ENCODE measurements around the gene CREBBP. TPM values are rescaled to one million over a fixed set of nuclear protein-coding genes. Genes with fewer than 3 reads are reported as not detected.

CREBBP gene
- total RNA-seq: 105 TPM

DNA sequence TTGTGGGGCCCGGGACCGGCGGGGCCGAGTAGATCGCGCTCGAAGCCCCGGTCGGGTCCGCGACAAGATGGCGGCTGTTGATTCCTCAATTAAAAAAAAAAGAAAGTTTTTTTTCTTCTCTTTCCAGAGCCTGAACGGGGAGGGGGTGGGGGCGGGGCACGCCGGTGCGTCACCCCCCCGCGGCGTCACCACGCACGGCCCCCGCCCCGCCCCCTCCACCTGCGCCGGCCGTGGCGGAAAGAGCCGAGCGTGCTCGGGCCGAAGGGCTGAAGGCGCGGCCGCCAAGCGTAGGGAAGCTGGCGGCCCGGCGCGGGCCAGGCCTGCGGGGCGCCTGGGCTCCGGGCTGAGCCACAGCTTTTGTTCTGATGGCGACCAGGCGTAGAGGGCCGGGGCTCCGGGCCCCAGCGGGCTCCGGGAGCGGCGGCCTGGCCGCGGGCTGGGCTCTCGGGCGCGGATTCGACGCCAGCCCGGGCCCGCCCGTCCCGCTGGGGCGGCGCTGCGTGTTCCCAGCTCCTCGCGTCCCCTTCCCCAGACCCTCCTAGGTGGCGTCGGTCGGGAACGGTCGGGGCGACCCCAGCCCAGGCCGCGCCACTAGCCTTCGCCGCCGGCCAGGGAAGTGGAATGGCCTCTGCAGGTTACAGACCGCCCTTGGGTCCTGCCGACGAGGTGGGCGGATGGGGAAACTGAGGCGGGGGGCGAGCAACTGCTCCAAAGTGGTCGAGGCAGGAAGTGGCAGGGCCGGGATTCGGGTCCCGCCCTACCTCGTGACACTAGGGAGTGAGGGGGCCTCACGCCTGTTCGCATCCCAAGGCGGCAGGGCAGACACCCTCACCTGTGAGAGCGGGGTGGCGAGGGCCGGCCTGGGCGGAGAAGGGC lies at the start of gene CREBBP:
CREBBP (minus strand) TSS at position 91 of the 876 bp plus-strand sequence. CDS start 797 bp downstream, outside the sequence.

DNA sequence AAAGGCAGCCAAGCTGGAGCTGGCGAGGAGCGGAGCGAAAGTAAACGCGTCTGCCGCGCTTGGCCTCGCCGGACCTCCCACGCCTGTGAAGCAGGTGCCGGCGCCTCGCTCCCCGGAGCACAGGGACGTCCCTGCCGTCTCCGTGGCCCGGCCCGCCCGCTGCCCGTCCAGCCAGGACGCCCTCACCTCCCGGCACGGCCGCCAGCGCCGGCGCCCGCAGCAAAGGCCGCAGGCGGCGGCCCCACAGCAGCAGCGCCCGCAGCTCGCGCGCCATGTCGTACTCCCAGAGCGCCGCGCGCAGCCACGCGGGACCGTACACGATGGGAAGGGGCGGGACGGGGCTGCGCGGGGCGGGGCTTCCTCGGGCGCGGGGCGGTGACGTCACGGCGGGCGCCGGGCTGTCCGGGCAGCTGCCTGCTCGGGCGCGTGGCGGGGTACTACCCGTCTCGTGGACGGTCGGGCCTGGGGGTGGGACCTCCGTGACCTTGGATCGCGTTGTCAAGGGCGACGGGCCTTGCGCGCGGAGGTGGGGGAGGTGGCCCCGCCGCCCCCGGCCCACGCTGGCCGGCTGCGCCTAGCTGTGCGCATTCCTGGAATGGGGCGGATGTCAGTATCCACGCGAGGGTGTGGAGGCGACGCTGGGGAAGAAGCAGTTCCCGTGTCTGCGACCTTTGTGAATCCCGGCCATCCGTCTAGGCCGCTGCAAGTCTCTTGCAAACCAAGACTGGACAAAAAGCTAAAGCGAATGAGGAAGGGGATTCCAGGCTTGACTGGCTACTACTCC lies 163.1 kb downstream of the CREBBP start, which contains the start of gene TRAP1:
TRAP1 (minus strand) TSS at position 290 of the 784 bp plus-strand sequence; CDS start at position 274, 16 bp downstream.

Other genes with a start within 250 kb of the CREBBP start
- 47.5 TPM for gene DNASE1, start 226.0 kb downstream of the CREBBP start, total RNA-seq
- gene TRAP1, start 163.2 kb downstream of the CREBBP start, total RNA-seq: 84.4 TPM
- 29.6 TPM for gene ADCY9, start 235.7 kb upstream of the CREBBP start, total RNA-seq

All from camera-type eye (tissue), 1 donor.